IPS DF 6.9 (cell line): ENCODE data around the gene IARS1.

Experiments used
- DNase-seq: peaks from one replicate; pipeline ENCODE4 v3.0.0-alpha.2; 2013; ENCODE audit warnings: low read depth, low spot score
- H3K27ac ChIP-seq: one replicate; pipeline ENCODE4 v1.5.1; 2013; ENCODE audit warnings: low read length, control low read depth
- H3K27me3 ChIP-seq: 2 replicates; pipeline ENCODE4 v1.6.1; 2013; ENCODE audit warnings: mild to moderate bottlenecking, low read length; ENCODE audit not compliant: control insufficient read depth, insufficient read depth
- H3K36me3 ChIP-seq: 2 replicates; pipeline ENCODE4 v1.6.1; 2013; ENCODE audit warnings: low read length; ENCODE audit not compliant: control insufficient read depth, insufficient read depth
- H3K4me1 ChIP-seq: 2 replicates; pipeline ENCODE4 v1.6.1; 2013; ENCODE audit warnings: low read length; ENCODE audit not compliant: control insufficient read depth, insufficient read depth
- H3K4me3 ChIP-seq: 2 replicates; pipeline ENCODE4 v1.5.1; 2013; ENCODE audit warnings: mild to moderate bottlenecking, low read length
- H3K9me3 ChIP-seq: 2 replicates; pipeline ENCODE4 v1.6.1; 2013; ENCODE audit warnings: low read length, inconsistent platforms; ENCODE audit not compliant: control insufficient read depth, insufficient read depth
- WGBS: extraction: QIAGEN DNeasy Blood & Tissue Kit; methylation state at CpG from one replicate; pipeline ENCODE4 v1.1.7; 2013; ENCODE audit warnings: mixed read lengths, missing lambda C conversion rate; ENCODE audit not compliant: insufficient read length, insufficient coverage; 5-methylcytosine and 5-hydroxymethylcytosine counted together

IARS1 gene

DNA sequence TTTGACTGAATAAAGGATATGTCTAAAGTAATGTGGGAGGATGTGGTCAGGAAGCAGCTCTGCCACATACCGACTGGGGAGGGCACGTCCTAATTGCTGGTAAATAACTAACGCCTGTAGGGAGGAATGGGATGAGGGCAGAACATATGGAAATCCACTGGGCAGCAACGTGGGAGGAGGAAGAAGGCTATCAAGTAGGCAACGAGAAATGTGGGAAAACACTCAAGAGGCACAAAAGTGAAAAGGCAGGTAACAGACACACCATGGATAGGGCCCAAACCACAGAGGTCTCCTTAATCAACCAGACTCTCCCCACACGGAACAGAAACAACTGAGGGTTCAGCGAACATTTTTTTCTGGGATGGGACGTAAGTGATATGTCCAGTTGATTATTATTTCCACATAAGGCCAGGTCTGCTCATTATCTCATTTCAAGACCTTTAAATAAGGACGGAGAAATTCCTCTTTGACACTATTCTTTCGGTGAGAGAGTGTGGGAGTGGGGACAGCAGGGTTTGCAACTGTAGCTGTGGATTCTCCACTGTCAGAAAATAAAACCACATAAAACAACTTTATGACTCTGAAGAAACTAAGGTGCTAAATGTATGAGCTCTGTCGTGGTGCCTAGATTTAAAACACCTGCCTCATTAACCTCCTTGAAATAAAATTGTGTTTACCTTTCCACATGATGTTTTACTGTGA is 17.0 kb downstream of the IARS1 start:
- Histone ChIP-seq H3K4me1 (no peaks in the 10 kb centered on the region), H3K4me3 (no peak overlapping the region), H3K27me3 (no peaks in the 10 kb centered on the region), H3K36me3 (peaks cover 40% of the 10 kb centered on the region; the same call in 1 of the 2 replicates), H3K9me3 (no peaks in the 10 kb centered on the region), H3K27ac (no peak overlapping the region)
- no peak for DNase-seq
- WGBS, result no CpG with 5 or more reads among the region's 11 CpGs

DNA sequence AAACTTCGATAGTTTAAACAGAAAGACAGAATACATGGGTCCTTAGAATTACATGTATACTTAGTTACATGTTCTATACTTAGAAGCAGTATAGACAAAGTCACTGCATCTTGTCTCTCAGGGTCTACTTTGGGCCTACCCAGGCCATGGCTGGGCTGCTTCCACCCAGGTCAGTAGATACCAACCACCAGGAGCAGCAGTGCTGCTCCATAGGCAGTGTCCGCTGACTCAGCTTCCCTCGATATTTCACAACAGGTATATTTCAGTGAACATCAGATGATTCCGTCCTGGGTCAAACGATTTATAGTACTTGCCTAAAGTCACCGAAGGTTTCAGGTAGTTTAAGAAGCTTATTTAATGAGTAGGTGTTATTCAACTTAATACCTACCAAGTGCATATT is 18.0 kb downstream of the IARS1 start:
- Histone ChIP-seq H3K9me3 (no peaks in the 10 kb centered on the region), H3K27me3 (no peaks in the 10 kb centered on the region), H3K36me3 (peaks cover 48% of the 10 kb centered on the region), H3K4me1 (no peaks in the 10 kb centered on the region), H3K27ac (no peak overlapping the region), H3K4me3 (no peak overlapping the region)
- WGBS, result no CpG with 5 or more reads among the region's 6 CpGs
- no peak for DNase-seq

GRCh38 chr9:92270511-92270910 is 23.0 kb downstream of the IARS1 start:
- H3K4me3 ChIP-seq, result no peak overlapping the region
- H3K4me1 ChIP-seq, result no peaks in the 10 kb centered on the region
- peaks cover 54% of the 10 kb centered on the region for H3K36me3 ChIP-seq
- DNase-seq, result no peak
- no peaks in the 10 kb centered on the region for H3K9me3 ChIP-seq
- H3K27me3 ChIP-seq, result no peaks in the 10 kb centered on the region
- no CpG with 5 or more reads among the region's 5 CpGs for WGBS
- no peak overlapping the region for H3K27ac ChIP-seq

DNA sequence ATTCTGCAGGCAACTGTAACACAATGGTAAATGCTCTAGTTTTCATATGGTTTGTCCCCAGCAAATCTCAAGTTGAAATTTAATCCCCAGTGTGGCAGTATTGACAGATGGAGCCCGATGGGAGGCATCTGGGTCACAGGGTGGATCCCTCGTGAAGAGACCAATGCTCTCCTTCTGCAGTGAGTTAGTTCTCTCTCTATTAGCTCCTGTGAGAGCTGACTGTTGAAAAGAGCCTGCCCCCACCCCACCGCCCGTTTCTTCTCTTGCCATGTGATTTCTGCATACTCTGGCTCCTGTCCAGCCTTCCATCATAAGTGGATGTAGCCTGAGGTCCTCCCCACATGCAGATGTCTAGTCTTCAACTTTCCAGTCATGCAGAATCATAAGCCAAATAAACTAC is 27.0 kb downstream of the IARS1 start:
- Histone ChIP-seq H3K4me3 (no peak overlapping the region), H3K4me1 (no peaks in the 10 kb centered on the region), H3K9me3 (no peaks in the 10 kb centered on the region), H3K27me3 (no peaks in the 10 kb centered on the region), H3K36me3 (peaks cover 62% of the 10 kb centered on the region), H3K27ac (no peak overlapping the region)
- no peak for DNase-seq
- no CpG with 5 or more reads among the region's 4 CpGs for WGBS

DNA sequence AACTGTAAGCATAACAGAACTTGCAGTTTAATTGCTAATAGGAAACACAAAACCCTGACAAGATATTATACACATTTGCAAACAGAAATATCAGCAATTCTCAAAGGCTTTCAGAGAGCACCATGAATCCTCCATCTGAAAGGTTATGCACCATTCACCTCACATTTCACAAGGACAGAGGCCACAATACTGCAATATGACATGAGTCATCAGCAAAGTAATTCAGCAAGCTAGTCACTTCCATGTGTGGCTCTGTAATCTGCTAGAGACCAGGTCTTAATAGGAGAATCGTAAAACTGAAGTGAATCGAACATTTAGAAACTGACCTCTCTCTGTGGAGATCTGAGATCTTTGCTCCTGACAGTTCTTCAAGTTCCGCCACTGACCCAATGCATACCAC is 28.3 kb downstream of the IARS1 start:
- DNase-seq, result no peak
- no peak overlapping the region for H3K27ac ChIP-seq

DNA sequence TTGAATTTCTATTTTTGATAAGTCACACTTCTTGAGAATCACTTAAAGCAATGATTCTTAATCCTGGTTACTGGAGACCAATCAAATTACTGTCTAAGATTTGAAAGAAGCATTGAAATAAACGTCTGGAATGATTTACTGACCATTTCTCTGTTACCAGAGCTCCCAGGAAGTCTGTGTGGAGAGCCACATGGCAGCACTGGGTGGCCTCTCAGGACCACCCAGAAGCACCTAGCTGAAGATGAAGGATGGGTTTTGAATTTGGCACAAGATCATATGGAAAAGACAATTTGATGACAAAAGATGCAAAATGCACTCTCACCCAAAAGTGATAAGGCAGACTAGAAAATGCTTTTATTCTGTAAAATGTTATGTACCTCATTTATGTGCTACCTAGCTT is 30.4 kb downstream of the IARS1 start:
- Histone ChIP-seq H3K36me3 (peaks cover 56% of the 10 kb centered on the region), H3K27ac (no peak overlapping the region), H3K9me3 (no peaks in the 10 kb centered on the region), H3K4me1 (no peaks in the 10 kb centered on the region), H3K27me3 (no peaks in the 10 kb centered on the region), H3K4me3 (no peak overlapping the region)
- WGBS, result no CpG with 5 or more reads among the region's 1 CpG
- DNase-seq, result no peak

More for the DNA sequence above, 28.3 kb downstream of the IARS1 start:
- Histone ChIP-seq H3K4me3 (no peak overlapping the region), H3K27me3 (no peaks in the 10 kb centered on the region), H3K9me3 (no peaks in the 10 kb centered on the region), H3K4me1 (no peaks in the 10 kb centered on the region), H3K36me3 (peaks cover 55% of the 10 kb centered on the region)
- no CpG with 5 or more reads among the region's 3 CpGs for WGBS

GRCh38 chr9:92257327-92257726 is 36.2 kb downstream of the IARS1 start:
- Histone ChIP-seq H3K36me3 (peaks cover 36% of the 10 kb centered on the region), H3K9me3 (no peaks in the 10 kb centered on the region), H3K27ac (no peak overlapping the region), H3K4me1 (no peaks in the 10 kb centered on the region), H3K4me3 (no peak overlapping the region), H3K27me3 (no peaks in the 10 kb centered on the region)
- no CpG with 5 or more reads among the region's 2 CpGs for WGBS
- no peak for DNase-seq

GRCh38 chr9:92254381-92255337 is 38.8 kb downstream of the IARS1 start:
- H3K9me3 ChIP-seq, result no peaks in the 10 kb centered on the region
- no CpG with 5 or more reads among the region's 19 CpGs for WGBS
- no peak for DNase-seq
- no peak overlapping the region for H3K27ac ChIP-seq
- no peaks in the 10 kb centered on the region for H3K27me3 ChIP-seq
- no peaks in the 10 kb centered on the region for H3K4me1 ChIP-seq
- no peak overlapping the region for H3K4me3 ChIP-seq
- H3K36me3 ChIP-seq, result peaks cover 44% of the 10 kb centered on the region

DNA sequence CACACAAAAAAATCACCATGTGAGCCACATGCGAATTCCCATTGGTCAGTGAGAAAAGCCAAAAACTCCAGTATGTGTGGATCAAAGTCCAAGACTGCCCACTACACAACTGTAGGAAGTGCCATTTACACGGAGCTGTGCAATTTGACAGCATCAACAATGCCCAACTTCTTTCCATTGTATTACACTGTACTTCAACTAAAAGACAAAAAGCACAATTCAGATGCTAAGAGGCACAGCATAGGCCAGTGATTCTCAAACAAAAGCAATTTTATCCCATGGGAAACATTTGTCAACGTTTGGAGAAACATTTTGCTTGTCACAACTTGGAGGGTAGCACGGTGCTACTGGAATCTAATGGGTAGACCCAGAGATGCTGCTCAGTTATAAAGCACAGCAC is 39.8 kb downstream of the IARS1 start:
- H3K36me3 ChIP-seq, result peaks cover 38% of the 10 kb centered on the region
- no peaks in the 10 kb centered on the region for H3K9me3 ChIP-seq
- no peak for DNase-seq
- no peak overlapping the region for H3K4me3 ChIP-seq
- H3K27ac ChIP-seq, result no peak overlapping the region
- no CpG with 5 or more reads among the region's 4 CpGs for WGBS
- H3K4me1 ChIP-seq, result no peaks in the 10 kb centered on the region
- no peaks in the 10 kb centered on the region for H3K27me3 ChIP-seq

DNA sequence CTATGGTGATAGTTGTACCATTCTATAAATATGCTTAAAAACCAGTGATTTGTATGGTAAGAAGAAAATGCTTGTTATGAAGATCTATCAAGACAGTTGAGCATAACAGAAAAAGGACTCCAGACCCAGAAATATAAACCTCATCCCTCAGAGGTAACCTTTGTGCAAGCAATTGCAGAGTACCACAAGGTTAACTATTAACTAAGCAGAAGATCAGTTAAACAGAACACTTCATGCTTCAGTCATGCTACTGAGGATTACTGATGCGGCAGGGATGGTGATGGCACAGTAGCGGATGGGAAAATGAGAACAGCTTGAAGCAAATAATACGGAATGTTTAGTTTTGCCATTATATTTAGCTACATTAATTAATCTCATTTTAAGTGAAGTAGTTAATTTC is 45.5 kb downstream of the IARS1 start:
- H3K9me3 ChIP-seq, result no peaks in the 10 kb centered on the region
- no CpG with 5 or more reads among the region's 3 CpGs for WGBS
- no peak overlapping the region for H3K27ac ChIP-seq
- DNase-seq, result no peak
- no peaks in the 10 kb centered on the region for H3K27me3 ChIP-seq
- H3K4me3 ChIP-seq, result no peak overlapping the region
- peaks cover 45% of the 10 kb centered on the region for H3K36me3 ChIP-seq
- no peaks in the 10 kb centered on the region for H3K4me1 ChIP-seq
